ENCODE data around the gene TWSG1. TPM values are rescaled to one million over a fixed set of nuclear protein-coding genes. Genes with fewer than 3 reads are reported as not detected.
"Not testable (repeated sequence)": the region's sequence is repeated elsewhere in the genome, so short reads cannot be mapped to it uniquely, and the experiment has no call there.

The TWSG1 gene
- total RNA-seq, 2 donors from 2014 or later: 15.1 to 15.4 TPM

DNA sequence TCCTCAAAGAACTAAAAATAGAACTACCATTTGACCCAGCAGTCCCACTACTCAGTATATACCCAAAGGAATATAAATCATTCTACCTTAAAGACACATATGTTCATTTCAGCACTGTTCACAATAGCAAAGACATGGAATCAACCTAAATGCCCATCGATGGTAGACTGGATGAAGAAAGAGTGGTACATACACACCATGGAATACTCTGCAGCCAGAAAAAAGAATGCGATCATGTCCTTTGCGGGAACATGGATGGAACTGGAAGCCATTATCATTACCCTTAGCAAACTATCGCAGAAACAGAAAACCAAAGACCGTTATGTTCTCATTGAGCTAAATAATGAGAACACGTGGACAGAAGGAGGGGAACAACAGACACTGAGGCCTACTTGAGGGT, 44.5 kb downstream of the TWSG1 start:
- intact Hi-C loops (cut with DNase I): no loop called here
- DNase-seq: no peak
- no peak for ATAC-seq

DNA sequence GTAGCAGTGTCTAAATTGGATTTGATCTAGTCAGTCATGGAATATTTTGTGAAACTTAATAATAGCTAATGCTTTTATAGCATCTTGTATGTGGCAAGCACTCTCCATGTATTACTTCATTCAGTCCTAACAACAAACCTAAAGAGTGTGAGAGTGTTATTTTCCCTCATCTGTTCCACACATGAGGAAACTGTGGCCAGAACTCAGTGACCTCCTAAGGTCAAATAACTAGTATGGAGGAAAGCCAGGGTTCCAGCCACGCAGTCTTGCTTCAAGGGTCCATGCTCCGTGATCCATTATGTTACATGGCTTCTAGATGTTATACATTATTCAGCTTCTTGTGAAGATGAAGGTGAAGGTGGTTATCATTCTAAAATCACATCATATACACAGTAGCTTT, 45.5 kb downstream of the TWSG1 start:
- DNase-seq (no peak), ATAC-seq (no peak)
- intact Hi-C loops (cut with DNase I): no loop called here

- ATAC-seq (no peak), DNase-seq (no peak)
- intact Hi-C loops (cut with DNase I): no loop called here
Observed at GRCh38 chr18:9380621-9381395, 46.2 kb downstream of the TWSG1 start.

DNA sequence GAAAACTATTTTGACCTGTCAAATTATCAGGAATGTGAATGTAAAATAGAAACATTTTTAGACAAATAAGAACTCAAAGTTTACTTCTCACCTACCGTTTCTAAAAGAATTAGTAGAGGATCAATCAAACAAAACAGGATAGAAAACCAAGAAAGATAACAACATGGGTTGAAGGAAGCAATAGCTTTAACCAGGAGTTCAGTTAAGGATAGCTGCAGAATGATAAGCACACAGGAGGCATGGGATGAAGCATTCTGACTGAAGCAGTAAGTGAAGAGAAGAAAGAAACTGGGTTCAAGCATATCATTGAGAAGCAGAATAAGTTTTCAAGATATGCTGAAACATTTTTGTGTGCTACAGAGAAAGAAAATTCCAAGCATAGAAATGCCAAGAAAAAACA, 52.3 kb downstream of the TWSG1 start:
- intact Hi-C loops (cut with DNase I): no loop called here
- DNase-seq (no peak), ATAC-seq (no peak)

DNA sequence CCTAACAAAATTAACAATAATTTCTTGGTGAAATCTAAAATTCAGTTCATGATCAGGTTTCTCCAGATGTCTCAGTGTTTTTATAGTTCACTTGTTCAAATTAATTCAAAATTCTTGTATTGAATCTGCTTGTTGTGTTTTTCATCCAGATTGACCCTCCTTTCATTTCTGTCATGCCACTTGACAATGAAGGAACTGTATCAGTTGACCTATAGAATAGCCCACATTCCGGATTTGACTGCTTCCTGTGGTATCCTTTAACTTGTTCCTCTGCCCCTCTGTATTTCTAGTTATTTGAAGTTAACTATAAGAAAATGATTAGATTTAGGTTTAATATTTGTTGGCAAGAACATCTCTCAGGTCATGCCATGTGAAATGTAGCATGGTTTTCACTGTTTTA, 53.3 kb downstream of the TWSG1 start:
- ATAC-seq (no peak), DNase-seq (no peak)
- intact Hi-C loops (cut with DNase I): no loop called here

DNA sequence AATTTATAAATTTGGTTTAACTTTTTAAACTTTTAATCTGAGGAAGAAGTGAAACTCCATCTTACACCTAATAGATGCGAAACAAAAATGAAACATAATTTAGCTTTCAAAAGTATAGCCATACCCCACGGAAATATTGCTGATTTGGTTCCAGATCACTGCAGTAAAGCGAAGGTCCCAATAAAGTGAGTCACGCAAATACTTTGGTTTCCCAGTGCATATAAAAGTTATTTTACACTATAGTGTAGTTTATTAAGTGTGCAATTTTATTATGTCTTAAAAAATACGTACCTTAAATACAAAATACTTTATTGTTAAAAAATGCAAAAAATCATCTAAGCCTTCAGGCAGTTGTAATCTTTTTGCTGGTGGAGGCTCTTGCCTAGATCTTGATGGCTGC, 55.1 kb downstream of the TWSG1 start:
- ATAC-seq: no peak
- intact Hi-C loops (cut with DNase I): no loop called here
- DNase-seq: no peak

- DNase-seq: no peak
- intact Hi-C loops (cut with DNase I): no loop called here
Observed at GRCh38 chr18:9392726-9393125, 58.2 kb downstream of the TWSG1 start.

GRCh38 chr18:9394046-9394445, 59.5 kb downstream of the TWSG1 start:
- intact Hi-C loops (cut with DNase I): no loop called here
- ATAC-seq (no peak), DNase-seq (no peak)

More at GRCh38 chr18:9392726-9393125, 58.2 kb downstream of the TWSG1 start:
- no peak for ATAC-seq

DNA sequence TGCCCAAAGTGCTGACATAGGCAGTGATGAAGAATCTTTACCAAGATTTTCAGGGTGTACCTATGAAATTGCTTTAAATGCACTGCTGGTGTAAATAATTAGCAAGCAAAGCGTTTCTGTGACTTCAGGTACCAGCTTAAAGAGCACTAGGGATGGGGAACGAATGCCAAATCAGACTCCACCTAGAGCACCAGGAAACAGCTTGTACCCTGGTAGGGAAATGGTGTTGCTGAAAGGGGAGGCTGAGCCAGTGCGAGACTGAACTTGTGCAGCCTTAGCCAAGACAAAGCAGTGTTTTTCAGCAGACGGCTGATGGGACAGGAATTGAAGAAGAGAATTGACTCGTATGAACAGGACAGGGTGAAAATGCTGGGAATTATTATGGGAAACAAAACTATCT, 65.6 kb downstream of the TWSG1 start:
- DNase-seq: no peak
- intact Hi-C loops (cut with DNase I): no loop called here

GRCh38 chr18:9401176-9401575, 66.6 kb downstream of the TWSG1 start:
- intact Hi-C loops (cut with DNase I): no loop called here
- ATAC-seq (no peak), DNase-seq (no peak)

More for the DNA sequence above, 65.6 kb downstream of the TWSG1 start:
- ATAC-seq: no peak

- DNase-seq; ATAC-seq; intact Hi-C loops (cut with DNase I): not testable (repeated sequence)
Observed at GRCh38 chr18:9402358-9403007, 67.9 kb downstream of the TWSG1 start.

DNA sequence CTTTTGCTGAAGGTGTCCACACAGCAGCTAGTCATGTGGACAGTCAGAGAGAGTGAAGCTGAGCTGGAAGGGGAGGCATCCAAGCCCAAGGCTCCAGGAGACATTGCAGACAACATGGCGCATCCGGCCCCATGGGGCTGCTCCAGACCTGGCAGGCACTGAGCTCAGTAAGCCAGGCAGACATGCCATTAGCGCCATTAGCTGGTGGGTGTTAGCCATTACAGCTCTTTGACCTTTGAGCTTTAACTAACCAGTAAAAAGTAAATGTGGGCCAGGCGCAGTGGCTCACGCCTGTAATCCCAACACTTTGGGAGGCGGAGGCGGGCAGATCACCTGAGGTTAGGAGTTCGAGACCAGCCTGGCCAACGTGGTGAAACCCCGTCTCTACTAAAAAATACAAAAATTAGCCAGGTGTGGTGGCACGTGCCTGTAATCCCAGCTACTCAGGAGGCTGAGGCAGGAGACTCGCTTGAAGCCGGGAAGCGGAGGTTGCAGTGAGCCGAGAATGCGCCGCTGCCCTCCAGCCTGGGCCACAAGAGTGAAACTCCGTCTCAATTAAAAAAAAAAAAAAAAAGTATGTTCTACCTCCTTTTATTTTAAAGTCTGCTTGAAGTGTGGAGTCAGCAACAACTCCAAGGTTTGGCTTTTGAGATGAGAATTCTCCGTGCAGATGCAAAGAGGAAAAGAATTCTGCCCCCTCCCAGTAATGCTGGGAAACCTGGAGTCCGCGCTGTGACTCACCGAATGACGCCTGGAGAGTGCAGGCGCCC, 69.4 kb downstream of the TWSG1 start:
- DNase-seq (peak; percentile 69), ATAC-seq (no peak)
- intact Hi-C loops (cut with DNase I): no loop called here

DNA sequence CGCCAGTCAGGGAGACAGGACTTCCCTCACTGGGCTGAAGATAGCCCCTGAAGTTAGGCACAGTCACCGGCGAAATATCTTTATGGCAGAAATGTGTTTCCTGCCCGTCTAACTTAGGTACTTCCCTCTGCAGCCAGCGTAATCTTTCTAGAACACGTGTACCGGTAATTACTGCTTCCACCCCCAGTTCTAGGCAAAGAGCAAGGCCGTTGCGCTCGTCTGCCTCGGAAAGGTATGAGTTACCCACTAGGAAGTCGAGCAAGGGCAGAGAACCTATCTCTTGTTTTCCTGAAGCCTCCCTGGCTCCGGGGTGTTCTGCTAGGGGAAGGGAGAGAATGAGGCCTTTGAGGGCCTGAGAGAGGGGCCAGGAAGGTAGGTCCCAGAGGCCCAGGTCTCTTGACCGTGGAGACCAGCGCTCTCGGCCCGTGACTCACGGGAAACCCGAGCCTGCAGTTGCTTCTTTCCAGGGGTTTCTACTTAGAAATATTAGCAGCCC, 70.0 kb downstream of the TWSG1 start:
- ATAC-seq (peak; percentile 65 to 79), DNase-seq (peak; percentile 35)
- intact Hi-C loops (cut with DNase I): no loop called here

- ATAC-seq (no peak), DNase-seq (no peak)
- intact Hi-C loops (cut with DNase I): no loop called here
Observed at GRCh38 chr18:9405130-9405529, 70.6 kb downstream of the TWSG1 start.

GRCh38 chr18:9405977-9406376, 71.4 kb downstream of the TWSG1 start:
- intact Hi-C loops (cut with DNase I): no loop called here
- ATAC-seq (no peak), DNase-seq (no peak)

- intact Hi-C loops (cut with DNase I): no loop called here
- ATAC-seq (no peak), DNase-seq (no peak)
Observed at GRCh38 chr18:9410515-9410914, 75.9 kb downstream of the TWSG1 start.

GRCh38 chr18:9413576-9413975, 79.0 kb downstream of the TWSG1 start:
- ATAC-seq (peak in 1 of 2 donors; percentile 27), DNase-seq (no peak)
- intact Hi-C loops (cut with DNase I): no loop called here

DNA sequence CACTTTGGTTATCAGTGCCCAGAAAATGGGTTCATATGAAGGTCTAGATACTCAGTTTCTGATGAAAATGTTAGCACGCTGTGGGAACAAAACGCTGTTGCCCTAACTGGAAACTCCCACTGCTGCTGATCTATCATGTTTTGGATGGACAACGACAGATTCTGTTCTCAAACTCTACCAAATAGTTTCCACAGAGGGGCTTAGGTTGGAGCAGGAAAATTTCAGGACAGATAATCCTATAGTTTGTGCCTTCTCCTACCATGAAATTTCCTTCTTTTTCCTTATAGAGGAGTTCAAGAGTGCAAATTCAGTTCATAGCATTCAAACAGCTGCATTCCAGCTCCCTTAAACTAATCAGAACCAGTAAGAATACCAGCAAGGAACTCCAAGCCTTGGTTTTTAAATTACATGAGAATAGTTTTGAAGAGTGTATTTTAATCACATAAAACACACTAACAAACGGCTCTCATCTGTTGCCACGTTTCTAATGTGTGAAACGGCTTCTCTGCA, 82.0 kb downstream of the TWSG1 start:
- DNase-seq: no peak
- ATAC-seq: no peak
- intact Hi-C loops (cut with DNase I): no loop called here

DNA sequence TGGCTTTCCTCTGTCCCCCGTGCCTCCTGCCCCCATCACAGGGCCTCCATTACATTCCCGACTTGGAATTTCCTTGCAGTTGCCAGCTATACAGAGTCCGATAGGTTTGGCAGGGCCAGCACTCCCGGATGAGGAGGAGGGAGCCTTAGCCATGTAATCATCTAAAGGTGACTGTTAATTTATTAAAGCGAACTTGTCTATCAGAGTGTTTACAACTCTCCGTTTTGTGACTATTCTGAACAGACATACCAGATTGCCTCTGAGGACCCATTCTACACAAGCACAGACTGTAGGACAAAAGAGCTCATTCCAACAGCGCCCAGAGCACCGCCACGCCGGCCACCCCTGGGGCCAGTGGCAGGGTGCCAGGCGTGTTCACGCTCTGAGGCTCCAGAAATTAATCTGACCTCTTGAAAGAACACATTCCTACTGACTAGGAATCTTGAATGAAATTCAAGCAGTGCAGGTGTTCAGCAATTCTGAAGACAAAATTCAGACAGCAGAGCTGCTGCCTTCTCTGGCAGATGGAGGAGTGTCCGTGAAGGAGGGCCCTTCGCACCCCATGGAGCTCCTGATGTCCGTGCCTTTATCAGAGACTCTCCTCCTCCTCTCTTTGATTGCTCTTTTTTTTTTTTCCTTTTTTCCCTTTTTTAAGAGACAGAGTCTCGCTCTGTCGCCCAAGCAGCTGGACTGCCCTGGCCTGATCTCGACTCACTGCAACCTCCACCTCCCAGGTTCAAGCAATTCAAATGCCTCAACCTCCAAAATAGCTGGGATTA, 82.7 kb downstream of the TWSG1 start:
- ATAC-seq (peak; percentile 83 to 92), DNase-seq (peak; percentile 45)
- intact Hi-C loops (cut with DNase I): no loop called here
